ENCODE results near the gene MKLN1.
A peak's percentile ranks its signal among the peaks of the same experiment; 100 is the strongest.
"Not testable (repeated sequence)": the region's sequence is repeated elsewhere in the genome, so short reads cannot be mapped to it uniquely, and the experiment has no call there.

Gene MKLN1

DNA sequence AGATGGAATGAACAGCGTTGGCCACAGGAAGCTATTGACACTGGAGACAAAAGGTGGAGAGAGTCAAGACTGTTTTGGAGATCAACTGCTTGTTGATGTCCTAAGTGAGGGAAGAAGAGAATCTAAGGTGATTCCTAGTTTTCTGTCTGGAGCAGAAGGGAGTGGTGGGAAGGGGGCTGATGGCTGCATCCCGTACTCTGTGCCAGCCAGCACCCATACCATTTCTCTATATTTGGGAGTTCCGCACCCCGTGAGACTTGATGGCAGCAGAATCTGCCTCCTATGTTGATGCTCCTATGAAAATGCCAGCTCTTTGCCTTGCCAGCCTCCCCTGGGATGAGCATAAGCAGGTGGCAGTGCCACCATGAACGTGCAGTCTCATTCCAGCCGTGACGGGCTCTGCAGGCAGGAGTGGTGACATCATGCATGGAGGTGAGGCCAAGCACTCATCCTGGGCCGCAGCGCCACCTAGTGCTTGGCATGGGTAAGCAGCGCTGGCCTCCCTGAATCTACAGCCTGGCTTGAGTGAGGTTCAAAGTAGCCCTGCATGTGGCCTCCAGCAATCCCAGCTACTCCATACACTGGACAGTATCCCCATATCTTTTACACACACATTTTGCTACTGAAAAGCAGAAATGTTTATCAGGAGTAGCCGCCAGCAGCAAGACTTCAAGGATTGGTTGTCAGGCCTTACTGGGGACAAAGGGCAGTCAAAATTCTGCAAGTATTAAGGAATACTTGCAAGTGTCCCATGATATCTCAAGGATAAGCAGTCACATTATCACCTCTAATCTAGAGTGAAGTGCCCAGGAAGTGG, 185.8 kb downstream of the MKLN1 start:
- DNase-seq (ENCODE audit: low read depth in 2 of 3, low spot score in 1 of 3), result peak; percentile 74 to 82 (median 78)

DNA sequence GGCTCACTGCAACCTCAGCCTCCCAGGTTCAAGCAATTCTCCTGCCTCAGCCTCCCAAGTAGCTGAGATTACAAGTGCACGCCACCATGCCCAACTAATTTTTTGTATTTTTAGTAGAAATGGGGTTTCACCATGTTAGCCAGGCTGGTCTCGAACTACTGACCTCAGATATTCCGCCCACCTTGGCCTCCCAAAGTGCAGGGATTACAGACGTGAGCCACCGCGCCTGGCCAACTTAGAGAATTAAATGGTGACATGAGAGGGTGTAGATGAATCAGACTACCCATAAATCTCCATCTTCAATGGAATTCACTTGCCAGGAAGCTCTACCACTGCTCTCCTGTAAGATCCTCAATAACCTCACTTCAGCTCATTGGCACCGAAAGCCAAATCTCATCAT, 187.8 kb downstream of the MKLN1 start:
- not testable (repeated sequence) for DNase-seq (ENCODE audit: low read depth in 2 of 3, low spot score in 1 of 3)

DNA sequence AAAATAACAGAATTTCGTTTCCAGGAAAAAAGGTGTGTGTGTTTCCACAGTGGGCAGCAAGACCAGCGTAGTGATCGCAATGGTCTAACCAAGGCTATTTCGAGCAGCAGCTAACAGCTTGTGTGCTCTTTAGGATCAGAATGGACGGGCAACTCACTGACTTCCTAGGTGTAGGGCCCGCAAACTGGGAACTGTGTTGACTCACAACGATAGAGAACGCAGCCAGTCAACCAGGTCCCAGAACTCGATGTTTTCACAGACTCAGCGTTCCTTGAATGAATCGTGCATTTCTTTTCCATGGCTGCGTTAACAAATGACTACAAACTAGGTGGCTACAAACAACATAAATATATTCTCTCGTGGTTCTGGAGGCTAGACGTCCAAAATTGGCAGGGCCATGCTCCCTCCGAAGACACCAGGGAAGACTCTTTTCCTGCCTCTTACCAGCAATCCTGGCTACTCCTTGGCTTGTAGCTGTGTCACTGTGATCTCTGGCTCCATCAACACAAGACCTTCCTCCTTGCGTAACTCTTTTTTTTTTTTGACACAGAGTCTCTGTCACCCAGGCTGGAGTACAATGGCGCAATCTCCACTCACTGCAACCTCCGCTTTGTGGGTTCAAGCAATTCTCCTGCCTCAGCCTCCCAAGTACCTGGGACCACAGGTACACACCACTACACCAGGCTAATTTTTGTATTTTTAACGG, 189.7 kb downstream of the MKLN1 start:
- DNase-seq (ENCODE audit: low read depth in 2 of 3, low spot score in 1 of 3), result no peak

GRCh38 chr7:131518626-131519025, 190.9 kb downstream of the MKLN1 start:
- DNase-seq (ENCODE audit: low read depth in 2 of 3, low spot score in 1 of 3), result no peak

- DNase-seq (ENCODE audit: low read depth in 2 of 3, low spot score in 1 of 3), result no peak
These were observed 194.0 kb downstream of the MKLN1 start for GRCh38 chr7:131521651-131522163.

DNA sequence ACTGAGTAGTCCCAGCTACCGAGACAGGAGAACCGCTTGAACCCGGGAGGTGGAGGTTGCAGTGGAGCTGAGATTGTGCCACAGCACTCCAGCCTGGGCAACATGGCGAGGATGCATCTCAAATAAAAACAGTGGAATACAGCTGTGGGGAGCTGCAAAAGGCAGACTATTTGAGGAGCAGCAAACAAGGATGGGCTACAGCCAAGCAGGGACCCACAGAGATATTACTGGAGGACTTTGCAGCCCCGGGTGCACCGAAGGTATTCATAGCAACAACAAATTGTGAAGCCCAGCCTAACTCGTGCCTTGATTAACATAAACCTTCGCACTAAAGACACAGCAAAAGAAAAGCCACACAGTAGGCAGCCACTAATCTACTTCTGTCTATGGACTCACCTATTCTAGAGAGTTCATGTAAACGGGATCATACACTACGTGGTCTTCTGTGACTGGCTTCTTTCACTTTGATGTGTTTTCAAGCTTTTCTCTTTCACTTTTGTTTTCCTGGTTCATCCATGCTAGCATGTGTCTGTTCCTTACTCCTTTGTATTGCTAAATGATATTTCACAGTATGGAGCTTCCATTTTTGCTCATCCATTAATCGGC, 194.8 kb downstream of the MKLN1 start:
- no peak for DNase-seq (ENCODE audit: low read depth in 2 of 3, low spot score in 1 of 3)

DNA sequence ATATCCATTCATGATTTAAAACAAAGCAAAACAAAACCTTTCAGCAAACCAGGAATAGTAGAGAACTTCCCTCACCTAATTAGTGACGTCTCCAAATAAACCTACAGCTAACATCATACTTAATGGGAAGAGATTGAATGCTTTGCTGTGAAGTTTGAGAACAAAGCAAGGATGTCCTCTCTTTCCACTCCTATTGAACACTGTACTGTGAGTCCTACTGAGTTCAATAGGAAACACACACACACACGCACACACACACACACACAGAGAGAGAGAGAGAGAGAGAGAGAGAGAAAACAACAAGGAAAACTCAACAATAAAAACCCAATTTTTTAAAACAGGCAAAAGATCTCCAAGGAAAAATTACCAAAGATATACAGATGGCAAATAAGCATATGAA, 196.4 kb downstream of the MKLN1 start:
- no peak for DNase-seq (ENCODE audit: low read depth in 2 of 3, low spot score in 1 of 3)

DNA sequence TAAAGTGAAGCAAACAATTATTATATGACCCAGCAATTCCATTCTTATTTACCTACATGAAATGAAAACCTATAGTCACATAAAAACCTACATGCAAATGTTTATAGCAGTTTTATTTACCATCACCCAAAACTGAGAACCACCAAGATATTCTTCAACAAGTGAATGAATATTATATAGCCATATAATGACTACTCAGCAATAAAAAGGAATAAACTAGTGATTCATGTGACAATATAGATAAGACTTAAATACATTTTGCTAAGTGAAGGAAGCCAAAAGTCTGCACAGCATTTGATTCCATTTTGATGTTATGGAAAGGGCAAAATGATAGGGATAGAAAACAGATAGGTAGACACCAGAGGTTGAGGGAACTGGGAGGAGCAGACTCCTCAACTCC, 197.0 kb downstream of the MKLN1 start:
- DNase-seq (ENCODE audit: low read depth in 2 of 3, low spot score in 1 of 3), result no peak

- DNase-seq (ENCODE audit: low read depth in 2 of 3, low spot score in 1 of 3), result no peak
These were observed 198.1 kb downstream of the MKLN1 start for GRCh38 chr7:131525820-131526219.

GRCh38 chr7:131527456-131527855, 199.8 kb downstream of the MKLN1 start:
- DNase-seq (ENCODE audit: low read depth in 2 of 3, low spot score in 1 of 3), result no peak

DNA sequence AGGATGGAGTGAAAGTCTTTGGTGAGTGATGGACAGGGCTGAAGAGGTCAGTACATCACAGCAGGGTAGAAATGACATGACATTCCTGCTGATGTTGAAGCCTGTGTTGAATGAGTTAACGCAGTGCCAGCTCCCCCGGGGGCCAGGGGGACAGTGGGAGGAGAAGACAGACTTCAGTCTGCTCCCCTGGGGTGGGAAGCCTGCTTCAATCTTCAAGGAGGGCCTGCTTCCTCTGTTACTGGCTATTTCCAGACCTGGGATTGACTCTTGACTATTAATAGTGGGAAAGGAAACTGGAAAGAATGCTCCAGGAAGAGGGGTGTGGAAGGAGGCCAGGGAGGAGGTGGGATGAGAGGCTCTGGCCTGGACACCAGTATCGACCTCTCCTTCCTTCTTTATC, 201.5 kb downstream of the MKLN1 start:
- DNase-seq (ENCODE audit: low read depth in 2 of 3, low spot score in 1 of 3), result no peak

GRCh38 chr7:131529617-131530016, 201.9 kb downstream of the MKLN1 start:
- no peak for DNase-seq (ENCODE audit: low read depth in 2 of 3, low spot score in 1 of 3)

DNA sequence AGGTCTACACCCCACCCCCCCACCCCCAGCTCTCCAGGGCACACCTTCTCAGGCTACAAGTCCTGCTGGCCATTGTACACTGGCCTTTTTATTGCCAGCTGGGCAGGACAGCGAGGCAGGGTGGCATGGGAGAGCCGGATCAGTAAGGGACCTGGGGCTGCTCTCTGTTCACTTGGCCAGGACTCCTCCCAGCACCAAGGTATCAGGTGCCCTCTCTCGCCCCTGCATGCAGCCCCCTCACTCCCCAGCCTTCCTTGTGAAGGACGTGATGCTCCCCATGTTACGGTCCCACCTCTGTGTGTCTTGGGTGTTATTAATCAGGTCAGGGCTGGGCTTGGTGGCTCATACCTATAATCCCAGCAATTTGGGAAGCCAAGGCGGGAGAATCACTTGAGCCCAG, 202.5 kb downstream of the MKLN1 start:
- DNase-seq (ENCODE audit: low read depth in 2 of 3, low spot score in 1 of 3), result no peak

DNA sequence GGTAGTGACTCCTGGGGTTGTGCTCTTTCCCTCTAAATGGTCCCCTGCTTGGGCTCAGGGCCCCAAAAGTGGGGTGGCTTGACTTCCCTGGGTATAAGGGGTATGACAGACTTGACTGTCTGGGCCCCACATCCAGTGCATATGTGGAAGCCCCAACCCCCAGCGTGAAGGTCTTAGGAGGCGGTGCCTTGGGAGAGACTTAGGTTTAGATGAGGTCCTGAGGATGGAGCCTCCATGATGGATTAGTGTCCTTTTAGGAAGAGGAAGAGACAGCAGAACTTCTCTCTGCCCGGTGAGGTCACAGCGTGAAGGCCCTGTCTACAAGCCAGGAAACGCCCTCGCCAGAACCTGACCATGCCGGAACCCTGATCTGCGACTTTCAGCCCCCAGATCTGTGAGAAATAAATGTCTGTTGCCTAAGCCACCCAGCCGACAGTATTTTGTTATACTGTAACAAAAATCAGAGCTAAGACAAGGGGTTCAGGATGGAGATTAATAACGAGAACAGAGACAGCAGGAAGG, 205.0 kb downstream of the MKLN1 start:
- no peak for DNase-seq (ENCODE audit: low read depth in 2 of 3, low spot score in 1 of 3)

DNA sequence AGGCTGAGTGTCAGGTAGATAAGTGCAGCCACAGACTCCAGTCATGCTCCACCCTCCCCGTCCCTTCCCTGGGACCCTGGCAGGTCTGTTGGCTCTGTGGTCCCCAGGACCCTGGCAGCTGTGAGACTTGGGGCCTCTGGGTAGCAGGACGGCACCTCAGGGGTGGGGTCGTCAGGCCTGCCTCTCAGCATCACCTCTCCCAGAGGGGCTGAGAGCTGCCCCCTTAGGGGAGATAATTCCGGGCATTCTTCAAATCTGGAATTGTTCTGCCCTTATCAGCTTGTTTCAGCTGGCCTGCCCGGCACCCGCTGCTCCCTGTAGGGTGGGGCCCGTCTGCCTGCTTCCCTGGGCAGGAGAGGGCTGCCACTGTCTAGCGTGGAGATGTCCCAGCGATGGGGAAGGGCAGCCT, 205.5 kb downstream of the MKLN1 start:
- no peak for DNase-seq (ENCODE audit: low read depth in 2 of 3, low spot score in 1 of 3)

- no peak for DNase-seq (ENCODE audit: low read depth in 2 of 3, low spot score in 1 of 3)
These were observed 206.2 kb downstream of the MKLN1 start for GRCh38 chr7:131533566-131534561.

DNA sequence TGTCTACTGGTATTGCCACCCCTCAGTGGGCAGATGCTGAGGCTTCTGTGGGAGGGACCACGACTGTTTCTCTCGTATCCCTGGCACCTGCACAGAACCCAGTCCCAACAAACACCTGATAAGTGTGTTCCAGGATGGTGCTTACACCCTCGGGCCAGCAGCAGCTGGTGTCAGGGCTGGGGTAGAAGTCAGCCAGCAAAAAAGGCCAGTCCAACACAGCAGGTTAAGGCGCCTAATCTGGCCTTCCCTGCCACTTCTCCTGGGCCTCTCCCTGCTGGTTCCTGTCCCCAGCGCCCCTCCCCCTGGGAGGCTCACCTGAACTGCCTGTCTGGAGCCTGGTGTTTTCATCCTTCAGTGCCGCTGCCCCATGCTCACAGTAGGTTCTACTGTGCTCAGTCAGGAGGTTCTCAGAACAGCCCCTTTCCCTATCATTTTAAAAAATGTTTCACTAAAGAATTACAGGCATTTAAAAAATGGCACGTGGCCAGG, 208.7 kb downstream of the MKLN1 start:
- no peak for DNase-seq (ENCODE audit: low read depth in 2 of 3, low spot score in 1 of 3)

DNA sequence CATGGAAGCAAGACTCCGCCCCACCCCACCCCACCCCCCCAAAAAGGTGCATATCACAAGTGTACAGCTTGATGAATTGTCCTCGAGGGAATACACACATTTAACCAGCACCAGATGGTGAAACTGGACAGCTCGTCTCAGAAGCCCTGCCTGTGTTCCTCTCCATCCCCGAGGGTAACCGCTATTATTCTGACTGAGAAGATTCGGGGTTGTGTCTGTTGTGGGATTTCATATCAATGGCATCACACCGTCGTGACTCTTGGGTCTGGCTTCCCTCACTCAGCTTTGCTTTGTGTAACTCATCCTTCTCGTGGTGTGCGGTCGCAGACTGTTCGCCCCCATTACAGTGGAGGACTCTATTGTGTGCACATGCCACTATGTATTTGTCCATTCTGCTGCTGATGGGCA, 209.9 kb downstream of the MKLN1 start:
- no peak for DNase-seq (ENCODE audit: low read depth in 2 of 3, low spot score in 1 of 3)

DNA sequence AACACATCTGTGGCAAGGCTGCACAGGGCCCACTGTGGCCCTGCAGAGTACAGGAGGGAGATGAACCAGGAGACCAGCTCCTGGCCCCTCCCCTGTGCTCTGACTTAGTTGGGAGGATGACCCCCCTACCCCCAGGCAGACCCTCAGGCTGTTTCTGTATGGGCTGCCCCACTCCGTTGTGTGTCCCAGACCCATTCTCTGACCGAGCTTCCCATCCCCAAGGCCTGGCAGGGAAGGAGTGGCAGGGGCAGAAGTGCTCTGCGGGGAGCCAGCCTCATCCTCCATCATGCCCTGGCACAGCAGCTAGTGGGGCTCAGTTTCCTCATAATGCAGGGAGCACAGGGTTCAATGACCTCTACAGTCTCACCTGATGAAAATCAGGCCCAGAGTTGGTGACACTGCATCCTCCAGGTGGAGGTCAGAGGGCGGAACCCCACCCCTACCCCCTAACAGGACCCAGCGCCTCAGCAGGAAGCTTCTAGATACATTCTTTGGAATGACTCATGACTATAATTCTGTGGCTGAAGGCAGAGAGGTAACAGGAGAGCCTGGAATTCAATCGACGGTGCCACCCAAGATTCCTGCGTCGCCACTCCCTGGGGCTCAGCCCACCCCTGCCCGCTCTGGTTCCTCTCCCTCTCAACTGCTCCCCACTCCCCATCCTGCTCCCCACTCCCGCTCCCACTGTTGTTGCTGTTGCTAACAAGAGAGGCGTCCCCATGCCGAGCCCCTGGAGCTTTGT, 210.6 kb downstream of the MKLN1 start:
- no peak for DNase-seq (ENCODE audit: low read depth in 2 of 3, low spot score in 1 of 3)

DNA sequence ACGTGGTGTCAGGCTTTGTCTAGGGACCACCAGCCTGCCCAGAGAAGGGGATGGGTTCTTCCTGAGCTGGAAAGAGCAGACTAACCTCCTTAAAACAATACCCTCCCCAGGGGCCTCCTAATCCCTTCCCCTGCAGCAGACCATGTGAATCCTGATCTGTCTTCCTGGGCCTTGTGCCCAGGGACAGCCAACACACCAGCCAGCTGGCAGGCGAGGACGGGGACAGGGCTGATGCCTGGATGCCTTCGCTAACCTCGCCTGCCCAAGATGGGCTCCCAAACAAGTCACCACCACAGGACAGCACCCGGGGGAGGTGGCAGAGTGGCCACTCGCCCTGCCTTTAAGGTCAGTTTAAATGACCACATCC, 211.1 kb downstream of the MKLN1 start:
- no peak for DNase-seq (ENCODE audit: low read depth in 2 of 3, low spot score in 1 of 3)
